Raji (cell line): ENCODE data around the gene CACNG7.

Experiments
- POLR2A ChIP-seq: IDR thresholded peaks from 2 replicates; pipeline ENCODE4 v1.6.1; 2011; ENCODE audit warnings: low read depth, low read length, control low read depth; ENCODE audit not compliant: insufficient read depth

The CACNG7 gene

DNA sequence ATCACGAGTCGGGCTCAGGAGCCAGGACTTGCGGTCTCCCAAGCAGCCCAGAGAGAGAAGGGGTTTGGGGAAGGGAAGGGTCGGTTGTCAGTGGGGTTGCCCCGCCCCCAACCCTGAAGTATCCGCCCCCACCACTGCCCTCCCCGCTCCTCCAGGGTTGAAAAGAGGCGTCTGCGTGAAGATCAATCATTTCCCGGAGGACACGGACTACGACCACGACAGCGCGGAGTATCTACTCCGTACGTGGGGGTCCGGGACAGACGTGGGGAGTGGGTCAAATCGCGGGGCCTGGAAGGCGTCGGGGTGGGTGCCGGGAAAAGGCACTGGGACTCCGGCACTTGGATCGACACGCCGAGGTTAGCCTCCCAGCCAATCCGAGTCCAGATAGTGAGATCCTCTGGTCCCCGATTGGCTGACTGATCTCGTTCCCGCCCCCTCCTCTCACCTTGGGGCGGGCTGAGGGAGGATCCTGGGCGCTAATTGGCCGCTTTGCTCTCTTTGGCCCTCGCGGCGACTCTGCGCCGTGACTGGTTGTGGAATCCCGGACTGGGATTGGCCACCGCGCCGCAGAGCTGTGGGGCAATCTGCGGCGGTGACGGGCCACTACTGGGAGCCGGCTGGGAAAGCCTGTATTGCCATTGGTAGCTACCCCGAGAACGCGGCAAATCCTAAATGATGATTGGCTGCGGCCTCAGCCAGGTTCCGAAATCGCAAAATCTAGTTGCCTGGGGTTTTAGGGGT, 69.1 kb downstream of the CACNG7 start:
- no peak for TF ChIP-seq POLR2A

DNA sequence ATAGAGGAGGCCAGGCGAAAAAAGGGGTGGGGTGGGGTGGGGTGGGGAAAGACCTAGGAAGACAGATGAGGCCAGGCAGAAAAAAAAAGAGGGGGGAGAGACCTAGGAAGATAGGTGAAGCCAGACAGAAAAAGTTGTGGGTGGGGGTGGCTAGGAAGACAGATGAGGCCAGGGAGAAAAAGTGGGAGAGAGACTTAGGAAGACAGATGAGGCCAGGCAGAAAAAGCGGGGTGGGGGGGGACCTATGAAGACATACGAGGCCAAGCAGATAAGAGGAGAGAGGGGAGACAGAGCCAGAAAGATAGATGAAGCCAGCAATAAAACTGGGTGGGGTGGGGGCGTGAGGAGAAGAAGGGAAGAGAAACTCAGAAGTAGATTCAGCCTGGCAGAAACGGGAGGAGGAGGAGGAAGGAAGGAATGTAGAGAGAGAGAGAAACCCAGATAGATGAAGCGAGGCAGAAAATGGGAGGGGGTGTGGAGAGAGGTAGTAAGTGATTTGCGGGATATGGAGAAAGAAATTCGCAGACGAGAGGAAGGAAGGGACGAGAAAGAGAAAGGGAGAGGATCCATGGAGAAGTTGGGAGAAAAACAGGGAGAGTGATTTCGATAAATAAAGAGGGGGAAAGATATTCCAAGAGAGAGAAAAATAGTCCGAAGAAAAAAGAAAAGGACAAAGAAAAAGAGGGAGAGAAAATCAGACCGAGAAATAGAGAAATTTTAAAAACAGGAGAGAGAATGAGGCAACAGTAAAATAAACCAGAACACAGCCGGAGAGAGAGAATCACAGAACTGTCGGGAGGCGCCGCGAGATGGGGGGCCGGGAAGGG, 70.1 kb downstream of the CACNG7 start:
- TF ChIP-seq POLR2A = no peak

DNA sequence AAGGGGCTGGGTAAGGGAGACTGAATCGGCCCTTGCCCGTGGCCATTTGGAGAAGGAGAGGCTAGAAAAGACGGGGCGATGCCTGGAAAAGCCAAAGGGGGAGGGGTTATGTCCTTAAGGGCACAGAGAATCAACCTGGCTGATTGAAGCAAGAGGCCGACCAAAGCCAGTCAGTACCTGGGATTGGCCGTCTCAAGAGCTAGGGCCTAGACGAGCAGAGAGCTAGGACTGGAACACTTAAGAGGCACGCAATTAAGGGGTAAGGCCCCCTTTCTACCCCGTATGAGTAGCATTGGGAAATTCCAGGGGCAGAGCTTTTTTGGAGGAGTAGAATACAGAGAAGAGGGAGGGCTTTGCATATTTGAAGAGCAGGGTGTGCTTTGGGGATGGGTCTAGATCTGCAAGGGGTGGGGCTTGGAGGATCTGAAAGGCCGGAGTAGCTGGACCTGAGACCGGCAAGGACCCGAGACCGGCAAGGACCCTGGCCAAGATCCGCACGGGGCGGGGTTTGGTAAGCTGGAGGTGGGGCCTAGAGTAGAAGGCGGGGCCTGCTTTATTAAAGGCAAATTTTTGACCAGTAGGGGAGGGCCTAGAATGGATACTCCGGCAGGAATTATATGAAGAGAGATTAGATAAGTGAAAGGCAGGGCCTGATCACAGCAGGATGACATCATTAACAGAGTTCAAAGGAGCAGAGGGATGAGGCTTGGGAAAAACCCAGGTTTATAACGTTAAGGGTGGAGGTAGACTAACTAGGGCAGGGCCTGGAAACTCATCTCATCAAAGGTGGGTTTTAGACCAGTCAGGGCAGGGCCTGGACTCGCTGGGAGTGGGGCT, 71.7 kb downstream of the CACNG7 start:
- no peak for TF ChIP-seq POLR2A

DNA sequence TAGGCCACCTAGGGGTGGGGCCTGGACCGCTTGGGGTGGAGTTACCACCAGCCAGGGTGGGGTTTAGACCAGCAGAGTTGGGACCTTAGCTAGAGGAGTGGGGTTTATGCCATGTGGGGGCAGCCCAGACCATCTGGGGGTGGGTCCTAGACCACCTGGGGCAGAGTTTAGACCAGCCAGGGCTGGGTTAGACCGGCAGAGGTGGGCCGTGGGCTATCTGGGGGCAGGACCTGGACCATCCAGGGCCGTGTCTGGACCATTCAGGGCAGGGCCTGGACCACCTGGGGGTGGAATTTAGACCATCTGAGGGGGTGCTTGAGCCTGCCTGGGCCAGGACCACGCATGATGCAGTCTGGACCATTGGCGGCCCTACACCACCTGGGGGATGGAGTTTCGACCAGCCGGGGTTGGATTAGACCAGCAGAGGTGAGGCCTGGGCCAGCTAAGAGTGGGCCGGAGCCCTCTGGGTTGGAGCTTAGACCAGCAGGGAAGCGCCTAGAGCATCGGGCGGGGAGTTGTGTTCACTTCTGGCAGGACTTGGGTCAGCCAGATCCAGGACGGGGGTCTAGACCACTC, 72.4 kb downstream of the CACNG7 start:
- TF ChIP-seq POLR2A = no peak

DNA sequence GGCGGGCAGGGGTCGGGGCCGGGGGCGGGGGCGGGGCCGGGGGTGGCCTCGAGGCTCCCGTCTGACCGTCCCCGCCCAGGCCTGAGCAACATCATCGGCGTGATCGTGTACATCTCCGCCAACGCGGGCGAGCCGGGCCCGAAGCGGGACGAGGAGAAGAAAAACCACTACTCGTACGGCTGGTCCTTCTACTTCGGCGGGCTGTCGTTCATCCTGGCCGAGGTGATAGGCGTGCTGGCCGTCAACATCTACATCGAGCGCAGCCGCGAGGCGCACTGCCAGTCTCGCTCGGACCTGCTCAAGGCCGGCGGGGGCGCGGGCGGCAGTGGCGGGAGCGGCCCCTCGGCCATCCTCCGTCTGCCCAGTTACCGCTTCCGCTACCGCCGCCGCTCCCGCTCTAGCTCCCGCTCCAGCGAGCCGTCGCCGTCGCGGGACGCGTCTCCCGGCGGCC, 72.9 kb downstream of the CACNG7 start:
- TF ChIP-seq POLR2A = no peak

DNA sequence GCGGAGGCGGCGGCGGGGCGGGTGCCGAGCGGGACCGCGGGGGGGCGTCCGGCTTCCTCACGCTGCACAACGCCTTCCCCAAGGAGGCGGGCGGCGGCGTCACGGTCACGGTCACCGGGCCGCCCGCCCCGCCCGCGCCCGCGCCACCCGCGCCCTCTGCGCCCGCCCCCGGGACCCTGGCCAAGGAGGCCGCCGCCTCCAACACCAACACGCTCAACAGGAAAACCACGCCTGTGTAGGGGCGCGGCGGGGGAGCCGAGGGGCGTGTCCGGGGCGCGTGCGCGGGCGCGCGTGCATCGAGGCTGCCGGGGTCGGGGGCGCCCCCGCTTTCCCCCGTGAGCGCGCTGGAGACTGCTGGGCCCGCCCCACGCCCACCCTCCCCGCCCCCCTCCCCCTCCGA, 73.5 kb downstream of the CACNG7 start:
- no peak for TF ChIP-seq POLR2A

DNA sequence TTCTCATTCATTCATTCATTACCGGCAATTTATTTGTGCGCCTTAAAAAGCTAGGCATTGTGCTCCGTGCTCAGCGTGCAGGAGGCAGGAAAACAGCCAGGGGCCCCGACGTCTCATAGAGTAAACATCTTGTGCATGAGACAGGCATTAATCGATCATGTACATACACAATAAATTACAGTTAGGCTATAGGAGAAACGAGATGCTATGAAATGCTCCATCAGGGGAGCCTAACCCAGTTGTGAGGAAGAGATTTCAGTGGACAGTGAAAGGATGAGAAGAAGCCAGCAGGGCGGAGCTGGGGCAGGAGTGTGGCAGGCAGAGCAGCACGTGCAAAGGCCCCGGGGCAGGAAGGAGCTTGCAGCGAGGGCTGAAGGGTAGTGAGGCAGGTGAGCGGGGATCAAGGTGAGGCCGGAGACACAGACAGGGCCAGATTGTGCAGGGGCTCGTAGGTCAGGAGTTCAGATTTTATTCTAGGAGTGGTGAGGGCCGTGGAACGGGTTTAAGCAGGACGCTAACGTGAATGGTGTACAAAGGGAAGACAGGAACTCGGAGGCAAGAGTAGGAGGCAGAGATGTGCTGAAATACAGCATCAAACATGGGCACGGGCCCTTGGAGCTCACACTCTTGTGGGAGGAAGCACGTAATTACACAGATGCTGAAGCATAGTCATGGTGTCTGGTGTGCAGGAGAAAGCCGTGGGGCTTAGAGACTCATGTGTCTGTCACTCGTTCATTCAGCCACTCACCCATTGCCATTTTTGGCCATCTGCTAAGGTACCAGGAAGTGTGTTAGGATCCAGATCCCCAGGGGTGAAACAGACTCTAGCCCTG, 74.6 kb downstream of the CACNG7 start:
- TF ChIP-seq POLR2A = no peak

DNA sequence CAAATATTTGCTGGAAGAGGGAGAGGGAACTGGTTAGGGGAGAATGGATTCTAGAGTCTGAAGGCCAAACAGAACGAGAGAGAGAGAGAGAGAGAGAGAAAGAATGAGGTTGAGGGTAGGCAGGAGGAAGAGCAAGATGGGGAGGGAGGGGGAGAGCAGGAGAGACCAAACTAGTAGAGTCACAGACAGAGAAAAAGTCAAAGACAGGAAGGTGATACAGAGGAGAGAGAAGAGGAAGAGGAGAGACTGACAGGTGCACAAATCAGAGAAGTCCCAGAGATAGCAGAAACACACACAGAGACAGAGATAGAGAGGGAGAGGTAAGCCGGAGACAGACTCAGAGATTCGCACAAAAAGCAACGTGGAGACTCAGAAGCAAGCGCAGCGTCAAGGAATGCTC, 76.8 kb downstream of the CACNG7 start:
- no peak for TF ChIP-seq POLR2A

DNA sequence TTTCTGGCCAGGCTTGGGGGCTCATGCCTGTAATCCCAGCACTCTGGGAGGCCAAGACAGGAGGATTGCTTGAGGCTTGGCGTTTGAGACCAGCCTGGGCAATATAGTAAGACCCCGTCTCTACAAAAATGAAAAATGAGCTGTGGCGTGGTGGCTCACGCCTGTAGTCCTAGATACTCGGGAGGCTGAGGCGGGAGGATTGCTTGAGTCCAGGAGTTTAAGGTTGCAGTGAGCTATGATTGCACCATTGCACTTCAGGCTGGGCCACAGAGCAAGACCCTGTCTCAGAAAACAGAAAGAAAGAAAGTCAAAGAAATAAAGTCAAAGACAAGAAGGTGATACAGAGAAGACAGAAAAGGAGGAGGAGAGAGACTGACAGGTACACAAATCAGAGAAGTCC, 79.9 kb downstream of the CACNG7 start:
- TF ChIP-seq POLR2A = no peak

DNA sequence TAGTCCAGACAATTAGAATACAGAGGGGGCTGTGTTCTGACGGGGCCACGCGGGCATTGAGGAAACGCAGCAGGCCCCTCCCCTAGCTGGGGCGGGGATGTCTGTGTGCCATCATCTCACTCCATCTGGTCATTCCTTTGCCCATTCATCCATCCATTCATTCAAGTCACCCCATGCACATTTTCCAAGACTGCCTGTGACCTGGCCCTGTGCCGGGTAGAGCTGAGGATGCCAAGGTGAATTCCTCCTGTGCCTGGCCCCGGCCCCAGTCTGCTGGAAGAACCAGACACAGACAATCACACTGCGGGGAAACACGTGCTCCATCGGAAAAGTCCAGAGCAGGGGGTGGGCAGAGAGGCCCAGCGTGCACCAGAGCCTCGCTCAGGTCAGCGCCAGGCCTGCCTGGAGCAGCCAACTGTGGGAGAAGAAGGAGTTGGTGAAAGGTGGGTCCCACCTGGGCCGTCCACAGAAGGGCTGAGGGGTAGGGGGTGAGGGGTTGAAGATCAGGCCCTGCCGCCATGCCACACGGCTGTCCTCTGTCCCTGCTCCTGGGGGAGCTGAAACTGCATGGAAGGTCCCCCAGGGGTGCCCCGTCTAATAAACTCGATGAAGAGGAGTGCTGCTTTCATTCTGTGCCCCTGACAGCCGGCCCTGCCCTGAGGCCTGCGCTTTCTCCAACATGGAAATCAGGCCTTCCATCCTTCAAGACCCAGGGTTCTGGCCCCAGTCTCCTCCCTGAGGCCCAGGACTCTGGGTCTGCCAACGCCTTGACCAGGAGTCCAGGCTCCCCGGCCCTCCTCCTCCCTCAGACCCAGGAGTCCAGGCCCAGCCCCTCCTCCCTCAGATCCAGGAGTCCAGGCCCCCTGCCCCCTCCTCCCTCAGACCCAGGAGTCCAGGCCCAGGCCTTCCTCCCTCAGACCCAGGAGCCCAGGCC, 80.8 kb downstream of the CACNG7 start:
- TF ChIP-seq POLR2A = no peak

DNA sequence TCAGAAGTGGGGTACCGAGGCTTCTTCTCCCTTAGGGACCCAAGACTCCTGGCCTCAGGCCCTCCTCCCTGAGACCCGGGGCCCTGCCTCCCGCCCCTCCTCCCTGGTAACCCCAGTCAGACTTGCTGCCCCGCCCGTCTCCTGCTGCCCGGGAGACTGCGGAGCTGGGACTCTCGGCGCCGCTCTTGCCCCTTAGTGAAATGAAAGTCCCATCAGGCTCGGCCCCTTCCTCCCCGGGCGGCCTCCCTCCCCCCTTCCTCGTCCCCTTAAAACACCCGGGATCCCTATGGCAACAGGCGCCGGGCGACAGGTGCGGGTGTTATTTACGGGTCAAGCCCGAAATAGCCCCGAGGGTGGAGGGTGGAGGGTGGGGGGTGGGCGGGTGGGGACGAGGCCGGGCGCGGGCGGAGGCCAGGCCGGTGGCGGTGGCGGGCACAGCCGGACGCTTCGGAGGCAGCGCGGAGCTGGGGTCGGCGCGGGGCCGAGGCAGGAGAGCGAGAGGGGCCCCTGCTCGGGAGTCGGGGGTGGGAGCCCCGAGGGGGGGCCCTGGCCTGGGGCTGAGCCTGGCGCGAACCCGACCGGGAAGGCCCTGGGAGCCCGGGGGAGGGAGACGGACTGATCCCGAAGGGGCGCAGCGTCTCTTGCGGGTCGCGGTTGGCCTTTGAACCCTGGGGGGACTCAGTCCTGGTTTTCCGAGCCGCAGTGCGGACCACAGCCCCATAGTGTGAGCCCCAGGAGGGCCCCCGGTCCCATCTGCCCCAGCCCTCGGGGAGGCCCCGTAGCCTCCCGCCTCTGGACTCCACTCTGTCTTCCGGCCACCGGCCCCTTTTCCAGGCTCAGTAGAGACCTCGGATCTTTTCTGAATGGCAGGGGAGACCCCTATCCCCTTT, 82.4 kb downstream of the CACNG7 start, which contains the start of gene CACNG6:
Gene CACNG6 (plus strand): TSS at position 414 of the 890 bp plus-strand sequence. CDS start 1,241 bp downstream, outside the sequence.
- no peak for TF ChIP-seq POLR2A

DNA sequence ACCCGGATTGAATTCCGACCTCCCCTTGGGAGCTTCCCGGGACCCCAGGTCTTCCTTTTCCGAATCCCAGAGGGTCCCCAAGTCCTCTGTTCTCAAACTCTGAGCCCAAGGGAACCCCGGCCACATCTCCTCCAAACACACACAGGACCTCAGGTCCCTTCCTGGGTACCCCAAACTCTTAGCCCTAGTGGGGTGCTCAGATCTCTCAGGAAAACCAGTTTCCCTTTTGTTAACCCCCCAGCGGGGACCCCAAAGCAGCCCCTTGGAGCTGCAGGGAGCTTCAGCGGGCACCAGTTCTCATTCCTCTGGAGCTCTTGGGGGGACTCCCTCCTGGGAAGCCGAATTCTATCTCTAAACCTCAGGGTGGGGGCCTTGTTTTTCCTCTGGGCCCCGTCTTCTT, 83.1 kb downstream of the CACNG7 start:
- no peak for TF ChIP-seq POLR2A
